ENCODE results near the gene FAM163A. TPM values are rescaled to one million over a fixed set of nuclear protein-coding genes. Genes with fewer than 3 reads are reported as not detected.

The FAM163A gene
- total RNA-seq, 4 donors from 2014 or later: 0.44 TPM; not detected in 3

DNA sequence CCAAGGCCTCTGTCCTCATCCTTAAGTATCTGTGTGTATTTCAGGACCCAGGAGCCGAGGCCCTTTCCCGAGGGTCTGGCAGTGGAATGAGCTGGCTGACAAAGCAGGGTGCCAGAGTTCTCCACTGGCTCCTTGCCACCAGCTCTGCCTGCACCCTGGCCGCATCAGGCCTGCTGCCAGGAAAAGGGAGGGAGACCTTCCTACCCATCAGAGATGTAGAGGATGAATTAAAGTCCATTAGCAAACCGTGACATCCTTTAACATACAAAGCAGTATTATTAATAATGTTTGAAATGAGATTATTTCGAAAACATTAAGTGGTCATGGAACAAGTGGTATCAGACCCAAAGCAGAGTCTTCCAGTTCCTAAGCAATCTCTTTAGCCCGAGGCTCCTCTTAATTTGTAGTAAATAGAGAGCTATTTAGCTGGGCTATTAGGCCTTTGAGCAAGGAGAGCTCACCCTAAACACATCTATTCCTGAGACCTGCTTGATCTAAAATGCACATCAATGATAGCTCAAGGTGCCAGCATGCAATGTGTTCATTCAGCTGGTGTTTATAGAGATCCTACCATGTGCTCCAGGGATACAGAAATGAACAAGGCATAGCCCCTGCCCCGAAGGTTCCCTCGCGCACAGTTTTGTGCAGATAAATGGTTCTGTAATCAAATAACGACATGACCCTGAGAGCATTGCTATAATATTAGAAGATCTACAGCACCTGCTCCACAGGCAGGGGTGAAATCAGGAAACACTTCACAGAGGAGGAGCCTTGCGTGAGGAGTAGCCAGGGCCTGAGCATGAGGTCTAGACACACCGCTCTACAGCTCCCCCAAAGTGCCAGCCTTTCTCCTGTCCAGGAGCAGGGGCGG is 44.0 kb downstream of the FAM163A start:
- H3K4me1 ChIP-seq: no peaks in the 10 kb centered on the region
- DNase-seq (ENCODE audit: low spot score in 2 of 2): no peak
- no peak for TF ChIP-seq EP300 (IDR thresholded peaks at IDR 0.05)
- TF ChIP-seq CTCF (IDR thresholded peaks at IDR 0.05): no peak
- no peak for TF ChIP-seq POLR2A (IDR thresholded peaks at IDR 0.05)
- no peaks in the 10 kb centered on the region for H3K36me3 ChIP-seq
- WGBS, 2 donors: 74 to 84% methylated on average over 13 of the region's 13 CpGs
- no peak overlapping the region for H3K4me3 ChIP-seq
- H3K27ac ChIP-seq: no peak overlapping the region
- H3K9me3 ChIP-seq: no peaks in the 10 kb centered on the region
- H3K27me3 ChIP-seq: no peaks in the 10 kb centered on the region

GRCh38 chr1:179788259-179788658 is 45.2 kb downstream of the FAM163A start:
- H3K27me3 ChIP-seq: no peaks in the 10 kb centered on the region
- no peaks in the 10 kb centered on the region for H3K4me1 ChIP-seq
- no peak overlapping the region for H3K27ac ChIP-seq
- 58 to 61% methylated on average over 6 of the region's 6 CpGs for WGBS, 2 donors
- H3K9me3 ChIP-seq: no peaks in the 10 kb centered on the region
- no peaks in the 10 kb centered on the region for H3K36me3 ChIP-seq
- no peak for DNase-seq (ENCODE audit: low spot score in 2 of 2)
- no peak overlapping the region for H3K4me3 ChIP-seq
- TF ChIP-seq POLR2A (IDR thresholded peaks at IDR 0.05) (no peak), EP300 (IDR thresholded peaks at IDR 0.05) (no peak), CTCF (IDR thresholded peaks at IDR 0.05) (no peak)

GRCh38 chr1:179793281-179793680 is 50.2 kb downstream of the FAM163A start:
- H3K27ac ChIP-seq: no peak overlapping the region
- no peak for DNase-seq (ENCODE audit: low spot score in 2 of 2)
- H3K4me1 ChIP-seq: no peaks in the 10 kb centered on the region
- TF ChIP-seq CTCF (IDR thresholded peaks at IDR 0.05): no peak
- TF ChIP-seq POLR2A (IDR thresholded peaks at IDR 0.05): no peak
- no peak for TF ChIP-seq EP300 (IDR thresholded peaks at IDR 0.05)
- no peaks in the 10 kb centered on the region for H3K27me3 ChIP-seq
- no peak overlapping the region for H3K4me3 ChIP-seq
- 89 to 92% methylated on average over 4 of the region's 4 CpGs for WGBS, 2 donors
- no peaks in the 10 kb centered on the region for H3K9me3 ChIP-seq
- no peaks in the 10 kb centered on the region for H3K36me3 ChIP-seq

DNA sequence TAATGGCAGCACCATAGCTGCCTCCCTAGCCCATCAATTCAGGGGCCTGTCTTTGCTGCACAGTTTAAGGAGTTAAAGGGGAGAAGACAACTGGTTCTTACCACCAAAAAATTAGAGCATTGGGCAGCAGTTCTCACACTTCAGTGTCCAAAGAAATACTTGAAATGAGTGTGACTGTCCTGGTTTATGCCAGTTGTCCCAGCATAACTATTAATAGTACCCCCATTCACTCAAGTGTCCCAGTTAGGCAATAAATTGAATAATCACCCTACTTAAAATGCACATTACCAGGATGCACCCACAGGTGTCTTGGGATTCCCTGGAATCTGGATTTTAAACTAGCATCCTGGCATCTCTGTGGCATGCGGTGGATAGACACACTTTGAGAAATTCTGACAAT is 51.1 kb downstream of the FAM163A start:
- Histone ChIP-seq H3K4me1 (no peaks in the 10 kb centered on the region), H3K27me3 (no peaks in the 10 kb centered on the region), H3K36me3 (no peaks in the 10 kb centered on the region), H3K4me3 (no peak overlapping the region), H3K27ac (no peak overlapping the region), H3K9me3 (no peaks in the 10 kb centered on the region)
- 96 to 97% methylated on average over 1 of the region's 1 CpG for WGBS, 2 donors
- DNase-seq (ENCODE audit: low spot score in 2 of 2): no peak
- TF ChIP-seq CTCF (IDR thresholded peaks at IDR 0.05) (no peak), POLR2A (IDR thresholded peaks at IDR 0.05) (no peak), EP300 (IDR thresholded peaks at IDR 0.05) (no peak)

- no peaks in the 10 kb centered on the region for H3K4me1 ChIP-seq
- H3K27me3 ChIP-seq: no peaks in the 10 kb centered on the region
Measured at GRCh38 chr1:179794669-179795068, 51.6 kb downstream of the FAM163A start.

More at GRCh38 chr1:179794669-179795068, 51.6 kb downstream of the FAM163A start:
- WGBS, 2 donors: 46 to 48% methylated on average over 4 of the region's 4 CpGs
- no peak for TF ChIP-seq CTCF (IDR thresholded peaks at IDR 0.05)
- no peak for TF ChIP-seq POLR2A (IDR thresholded peaks at IDR 0.05)
- no peak for TF ChIP-seq EP300 (IDR thresholded peaks at IDR 0.05)
- DNase-seq (ENCODE audit: low spot score in 2 of 2): no peak
- H3K4me3 ChIP-seq: no peak overlapping the region
- H3K9me3 ChIP-seq: no peaks in the 10 kb centered on the region
- no peaks in the 10 kb centered on the region for H3K36me3 ChIP-seq
- H3K27ac ChIP-seq: no peak overlapping the region

All from tibial nerve (tissue), 4 donors.